ENCODE data around the gene GMEB2.

The GMEB2 gene

DNA sequence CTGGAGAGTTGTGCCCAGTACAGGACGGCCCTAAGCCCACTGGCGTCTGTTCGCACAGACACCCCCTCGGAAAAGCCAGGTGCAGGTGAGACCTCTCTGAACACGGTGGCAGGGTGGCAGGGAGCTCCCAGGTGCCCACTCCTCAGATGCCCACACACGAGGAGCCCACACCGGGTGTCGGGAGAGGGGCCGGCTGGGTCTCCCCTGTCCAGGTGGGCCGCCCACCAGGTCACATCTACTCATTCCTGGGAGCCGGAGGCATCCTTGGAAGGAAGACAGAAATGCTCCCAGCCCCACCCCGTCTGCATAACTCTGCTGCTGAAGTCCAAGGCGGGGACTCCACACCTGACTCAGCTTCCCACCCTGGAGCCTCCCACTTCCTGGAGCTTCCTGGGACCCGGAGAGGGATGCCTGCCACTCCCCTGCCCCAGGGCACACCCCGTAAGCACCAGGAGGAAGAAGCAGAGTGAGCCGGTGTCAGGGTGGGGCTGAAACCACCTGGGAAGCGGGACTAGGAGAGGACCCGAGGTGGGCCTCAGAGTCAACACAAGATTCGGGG is 81.9 kb downstream of the GMEB2 start:
- H3K27me3 ChIP-seq (replicated peaks), result peaks cover 18% of the 10 kb centered on the region
- TF ChIP-seq CTCF (IDR thresholded peaks at IDR 0.05; ENCODE audit: low read depth, low read length, missing control alignments), result no peak

DNA sequence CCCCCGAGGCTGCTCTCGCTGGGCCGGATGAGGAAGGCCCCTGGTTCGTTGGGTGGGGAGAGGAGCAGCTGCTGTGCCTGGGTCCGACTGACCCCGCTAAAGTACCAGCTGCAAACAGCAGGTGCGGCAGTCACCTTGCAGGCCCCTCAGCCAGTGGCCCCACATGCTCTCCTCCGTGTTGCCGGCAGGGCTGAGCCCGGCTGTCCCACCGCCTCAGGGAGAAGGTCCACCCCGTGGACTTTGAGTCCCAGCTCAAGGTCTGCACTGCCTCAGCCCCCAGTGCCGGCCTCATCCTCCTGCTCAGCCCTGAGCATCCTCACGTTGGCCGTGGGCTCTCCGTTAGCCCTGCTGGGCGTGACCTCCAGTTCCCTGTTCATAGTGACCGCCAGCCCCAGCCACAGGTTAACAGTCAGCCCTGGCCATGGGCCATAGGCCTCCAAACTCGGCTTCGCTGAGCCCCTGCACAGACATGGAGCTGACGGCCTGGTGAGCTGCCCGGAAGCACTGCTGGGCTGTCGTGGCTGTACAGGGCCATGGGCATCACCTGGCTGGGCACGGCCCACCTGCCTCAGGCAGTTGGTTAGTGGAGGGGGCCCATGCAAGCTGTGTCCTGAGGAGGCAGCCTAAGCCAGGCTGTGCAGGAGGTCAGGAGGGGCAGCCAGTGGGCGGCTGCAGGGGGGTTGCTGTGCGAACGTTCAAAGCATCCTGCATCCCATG is 82.5 kb downstream of the GMEB2 start:
- DNase-seq, result no peak
- H3K27me3 ChIP-seq (replicated peaks), result peaks cover 16% of the 10 kb centered on the region
- TF ChIP-seq CTCF (IDR thresholded peaks at IDR 0.05; ENCODE audit: low read depth, low read length, missing control alignments), result no peak
- no peak overlapping the region for H3K4me3 ChIP-seq (ENCODE audit: low read depth, low read length)
- no peaks in the 10 kb centered on the region for H3K36me3 ChIP-seq (replicated peaks)
- in situ Hi-C loops (cut with HindIII; ENCODE audit: low pct_ligation_motif_present, low sequenced_read_pairs), result no loop called here
- H3K27ac ChIP-seq, result no peak overlapping the region

More for the DNA sequence above, 81.9 kb downstream of the GMEB2 start:
- in situ Hi-C loops (cut with HindIII; ENCODE audit: low pct_ligation_motif_present, low sequenced_read_pairs), result no loop called here
- Histone ChIP-seq H3K36me3 (replicated peaks) (no peaks in the 10 kb centered on the region), H3K27ac (no peak overlapping the region), H3K4me3 (ENCODE audit: low read depth, low read length) (no peak overlapping the region)
- no peak for DNase-seq

- Histone ChIP-seq H3K36me3 (replicated peaks) (no peaks in the 10 kb centered on the region), H3K4me3 (ENCODE audit: low read depth, low read length) (no peak overlapping the region), H3K27ac (no peak overlapping the region), H3K27me3 (replicated peaks) (peaks cover 14% of the 10 kb centered on the region)
- no peak for TF ChIP-seq CTCF (IDR thresholded peaks at IDR 0.05; ENCODE audit: low read depth, low read length, missing control alignments)
- in situ Hi-C loops (cut with HindIII; ENCODE audit: low pct_ligation_motif_present, low sequenced_read_pairs), result no loop called here
- DNase-seq, result no peak
These were observed 83.2 kb downstream of the GMEB2 start for GRCh38 chr20:63543733-63544132.

DNA sequence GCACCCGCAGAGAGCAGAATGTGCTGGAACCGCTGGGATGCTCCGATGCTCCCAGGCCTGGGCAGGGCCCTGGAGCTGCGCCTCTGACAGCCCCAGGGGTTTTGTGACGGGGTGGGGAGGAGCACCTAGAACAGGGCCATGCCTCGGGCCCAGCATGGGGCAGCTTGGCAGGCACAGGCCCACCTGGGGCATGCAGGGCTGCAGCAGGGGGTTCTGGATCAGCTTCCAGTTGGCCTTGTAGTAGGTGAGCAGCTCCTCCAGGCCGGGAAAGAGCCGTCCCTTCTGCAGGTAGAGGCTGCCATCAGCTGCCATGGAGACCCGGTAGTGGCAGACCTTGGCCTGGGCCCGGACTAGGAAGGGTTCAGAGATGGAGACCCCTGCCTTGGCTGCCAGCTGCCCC is 83.8 kb downstream of the GMEB2 start:
- in situ Hi-C loops (cut with HindIII; ENCODE audit: low pct_ligation_motif_present, low sequenced_read_pairs), result no loop called here

GRCh38 chr20:63542696-63543095 is 84.2 kb downstream of the GMEB2 start:
- no peak for DNase-seq

More for the DNA sequence above, 83.8 kb downstream of the GMEB2 start:
- TF ChIP-seq CTCF (IDR thresholded peaks at IDR 0.05; ENCODE audit: low read depth, low read length, missing control alignments), result no peak
- H3K27ac ChIP-seq, result no peak overlapping the region
- no peak overlapping the region for H3K4me3 ChIP-seq (ENCODE audit: low read depth, low read length)
- DNase-seq, result no peak
- peaks cover 10% of the 10 kb centered on the region for H3K27me3 ChIP-seq (replicated peaks)
- no peaks in the 10 kb centered on the region for H3K36me3 ChIP-seq (replicated peaks)

More at GRCh38 chr20:63542696-63543095, 84.2 kb downstream of the GMEB2 start:
- no peaks in the 10 kb centered on the region for H3K36me3 ChIP-seq (replicated peaks)
- peaks cover 7% of the 10 kb centered on the region for H3K27me3 ChIP-seq (replicated peaks)
- no peak overlapping the region for H3K27ac ChIP-seq
- TF ChIP-seq CTCF (IDR thresholded peaks at IDR 0.05; ENCODE audit: low read depth, low read length, missing control alignments), result no peak
- H3K4me3 ChIP-seq (ENCODE audit: low read depth, low read length), result no peak overlapping the region
- in situ Hi-C loops (cut with HindIII; ENCODE audit: low pct_ligation_motif_present, low sequenced_read_pairs), result no loop called here
